Loucy (cell line): ENCODE results near the gene TAF4B.
"Not testable (repeated sequence)": the region's sequence is repeated elsewhere in the genome, so short reads cannot be mapped to it uniquely, and the experiment has no call there.

Experiments used
- H2AFZ ChIP-seq: fragments of 200-600 bp; sonication (generic); 2 replicates; pipeline ENCODE4 v1.6.0; 2016; ENCODE audit warnings: antibody characterized with exemption, mild to moderate bottlenecking, low read length, moderate library complexity
- H3F3A ChIP-seq: fragments of 200-600 bp; 2 replicates; pipeline ENCODE4 v1.6.0; 2016; ENCODE audit warnings: antibody characterized with exemption, low read depth, mild to moderate bottlenecking
- H3K27me3 ChIP-seq: fragments of 200-600 bp; sonication (generic); 2 replicates; pipeline ENCODE4 v1.6.1; 2014; ENCODE audit warnings: low read length, mild to moderate bottlenecking; ENCODE audit not compliant: insufficient read depth, poor library complexity, severe bottlenecking
- H3K36me3 ChIP-seq: fragments of 200-600 bp; sonication (generic); 2 replicates; pipeline ENCODE4 v1.6.1; 2016; ENCODE audit warnings: low read length; ENCODE audit not compliant: insufficient read depth
- H3K4me1 ChIP-seq: fragments of 200-600 bp; sonication (generic); 2 replicates; pipeline ENCODE4 v1.5.1; 2014; ENCODE audit warnings: low read length, mild to moderate bottlenecking; ENCODE audit not compliant: insufficient read depth, poor library complexity, severe bottlenecking
- H3K4me2 ChIP-seq: fragments of 200-600 bp; sonication (generic); 2 replicates; pipeline ENCODE4 v1.6.0; 2014; ENCODE audit warnings: antibody characterized with exemption, low read length, low read depth, mild to moderate bottlenecking; ENCODE audit not compliant: poor library complexity, severe bottlenecking
- H3K4me3 ChIP-seq: fragments of 200-600 bp; sonication (generic); 2 replicates; pipeline ENCODE4 v1.5.1; 2014; ENCODE audit warnings: low read length, mild to moderate bottlenecking, mixed read lengths; ENCODE audit not compliant: poor library complexity, severe bottlenecking
- H3K79me2 ChIP-seq: fragments of 200-600 bp; sonication (generic); 2 replicates; pipeline ENCODE4 v1.6.1; 2014; ENCODE audit warnings: low read length; ENCODE audit not compliant: insufficient read depth
- H3K9ac ChIP-seq: fragments of 200-600 bp; sonication (generic); 2 replicates; pipeline ENCODE4 v1.6.0; 2014; ENCODE audit warnings: mild to moderate bottlenecking, low read depth, low read length, moderate library complexity; ENCODE audit not compliant: poor library complexity, severe bottlenecking
- H3K9me2 ChIP-seq: fragments of 200-600 bp; sonication (generic); replicated peaks from 2 replicates; pipeline ENCODE4 v1.6.1; 2016; ENCODE audit warnings: low read depth, low read length, mixed read lengths
- H3K9me3 ChIP-seq: fragments of 200-600 bp; sonication (generic); 2 replicates; pipeline ENCODE4 v1.6.1; 2014; ENCODE audit warnings: mild to moderate bottlenecking, antibody characterized with exemption, low read length, low read depth; ENCODE audit not compliant: insufficient read depth
- H4K20me1 ChIP-seq: fragments of 200-600 bp; sonication (generic); 2 replicates; pipeline ENCODE4 v1.6.0; 2014; ENCODE audit warnings: antibody characterized with exemption, low read length, mild to moderate bottlenecking; ENCODE audit not compliant: insufficient read depth, poor library complexity, severe bottlenecking
- EZH2phosphoT487 ChIP-seq: fragments of 200-600 bp; IDR thresholded peaks from 2 replicates; pipeline ENCODE4 v1.6.1; 2018; ENCODE audit warnings: antibody characterized with exemption, mild to moderate bottlenecking, moderate library complexity, borderline replicate concordance
- TF ChIP-seq, protein P1 (sequence below): fragments of 200-600 bp; sonication (generic); conservative IDR thresholded peaks from 2 replicates; pipeline ENCODE4 v1.5.1; 2014; ENCODE audit warnings: mild to moderate bottlenecking, antibody characterized with exemption, low read length

The TAF4B gene

DNA sequence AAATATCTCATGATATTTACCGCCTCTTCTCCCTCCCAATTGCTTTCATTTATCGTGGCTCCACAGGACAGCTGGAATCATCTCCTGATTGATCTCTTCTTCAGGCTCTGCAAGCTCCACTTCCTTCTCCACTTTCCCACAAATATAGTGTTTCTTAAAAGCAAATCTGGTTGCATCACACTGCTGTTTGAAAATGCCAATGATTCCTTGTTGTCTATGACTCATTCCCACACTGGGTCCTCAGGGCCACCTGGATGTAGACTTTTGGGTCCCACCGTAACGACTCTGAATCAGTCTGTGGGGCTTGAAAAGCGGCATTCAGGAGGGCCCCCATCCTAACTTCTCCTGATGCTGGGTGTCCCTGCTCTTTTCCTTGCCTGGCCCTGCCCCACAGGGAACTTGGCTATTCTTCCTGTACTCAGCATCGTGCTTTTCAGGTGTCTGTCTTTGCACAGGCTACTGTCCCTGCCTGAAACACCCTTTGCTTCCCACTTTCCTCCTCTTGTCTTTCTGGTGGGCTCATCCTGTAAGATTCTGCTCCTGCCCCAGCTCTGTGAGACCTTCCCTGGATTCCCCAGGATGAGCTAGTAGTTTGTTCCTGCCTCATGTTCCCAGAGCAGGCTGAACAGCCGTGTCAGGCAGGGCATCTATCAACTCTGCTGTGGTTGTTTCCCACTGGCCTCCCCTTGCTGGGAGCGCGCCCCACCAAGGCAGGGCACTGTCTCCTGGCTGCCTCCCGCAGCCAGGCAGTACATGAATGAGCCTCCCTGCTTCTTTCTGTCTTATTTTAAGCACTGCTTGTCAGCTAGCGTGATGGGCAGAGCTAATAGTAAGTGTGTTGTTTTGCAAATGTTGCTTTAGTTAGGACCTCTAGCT, 210.2 kb downstream of the TAF4B start:
- Histone ChIP-seq H3K27me3 (no peaks in the 10 kb centered on the region), H3K36me3 (no peaks in the 10 kb centered on the region), H3K79me2 (no peaks in the 10 kb centered on the region), H2AFZ (no peak overlapping the region), H4K20me1 (no peaks in the 10 kb centered on the region), H3F3A (no peaks in the 10 kb centered on the region), H3K4me1 (no peaks in the 10 kb centered on the region), H3K9me2 (no peaks in the 10 kb centered on the region), H3K9ac (no peak overlapping the region), H3K9me3 (no peaks in the 10 kb centered on the region), H3K4me3 (no peak overlapping the region), H3K4me2 (no peak overlapping the region)
- TF ChIP-seq, protein P1, sequence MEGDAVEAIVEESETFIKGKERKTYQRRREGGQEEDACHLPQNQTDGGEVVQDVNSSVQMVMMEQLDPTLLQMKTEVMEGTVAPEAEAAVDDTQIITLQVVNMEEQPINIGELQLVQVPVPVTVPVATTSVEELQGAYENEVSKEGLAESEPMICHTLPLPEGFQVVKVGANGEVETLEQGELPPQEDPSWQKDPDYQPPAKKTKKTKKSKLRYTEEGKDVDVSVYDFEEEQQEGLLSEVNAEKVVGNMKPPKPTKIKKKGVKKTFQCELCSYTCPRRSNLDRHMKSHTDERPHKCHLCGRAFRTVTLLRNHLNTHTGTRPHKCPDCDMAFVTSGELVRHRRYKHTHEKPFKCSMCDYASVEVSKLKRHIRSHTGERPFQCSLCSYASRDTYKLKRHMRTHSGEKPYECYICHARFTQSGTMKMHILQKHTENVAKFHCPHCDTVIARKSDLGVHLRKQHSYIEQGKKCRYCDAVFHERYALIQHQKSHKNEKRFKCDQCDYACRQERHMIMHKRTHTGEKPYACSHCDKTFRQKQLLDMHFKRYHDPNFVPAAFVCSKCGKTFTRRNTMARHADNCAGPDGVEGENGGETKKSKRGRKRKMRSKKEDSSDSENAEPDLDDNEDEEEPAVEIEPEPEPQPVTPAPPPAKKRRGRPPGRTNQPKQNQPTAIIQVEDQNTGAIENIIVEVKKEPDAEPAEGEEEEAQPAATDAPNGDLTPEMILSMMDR, result no peak
- TF ChIP-seq EZH2phosphoT487, result no peak

GRCh38 chr18:26437634-26438033, 211.4 kb downstream of the TAF4B start:
- not testable (repeated sequence) for H4K20me1 ChIP-seq, H3K4me1 ChIP-seq, H3K9ac ChIP-seq, H3K4me3 ChIP-seq, H3K79me2 ChIP-seq, H3K9me2 ChIP-seq, H3F3A ChIP-seq, H3K27me3 ChIP-seq, H2AFZ ChIP-seq, H3K9me3 ChIP-seq, H3K36me3 ChIP-seq, H3K4me2 ChIP-seq

DNA sequence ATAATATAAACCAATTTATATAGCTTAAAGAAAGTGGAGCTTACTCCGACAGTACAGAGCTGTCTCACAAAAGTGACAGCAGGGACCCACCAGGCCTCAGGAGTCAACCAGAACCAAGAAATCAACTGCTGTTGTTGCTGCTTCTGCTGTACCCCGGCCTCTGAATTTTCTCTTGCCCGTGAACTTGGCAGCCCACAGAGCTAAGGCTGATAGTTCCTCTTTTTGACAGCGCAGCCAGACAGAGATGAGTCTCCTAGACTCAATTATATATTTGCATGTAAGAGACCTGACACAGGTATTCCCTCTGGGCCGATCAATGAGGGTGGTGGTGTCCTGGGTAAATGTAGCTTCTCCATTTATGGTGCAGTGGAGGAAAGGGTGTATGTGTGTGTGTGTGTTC, 212.7 kb downstream of the TAF4B start:
- H3K9me3 ChIP-seq, result no peaks in the 10 kb centered on the region
- no peaks in the 10 kb centered on the region for H3K79me2 ChIP-seq
- no peaks in the 10 kb centered on the region for H4K20me1 ChIP-seq
- no peaks in the 10 kb centered on the region for H3K36me3 ChIP-seq
- H3K9ac ChIP-seq, result no peak overlapping the region
- H3K4me3 ChIP-seq, result no peak overlapping the region
- TF ChIP-seq EZH2phosphoT487, result no peak
- TF ChIP-seq, protein P1, result no peak
- no peaks in the 10 kb centered on the region for H3K4me1 ChIP-seq
- no peaks in the 10 kb centered on the region for H3K27me3 ChIP-seq
- H2AFZ ChIP-seq, result no peak overlapping the region
- H3K9me2 ChIP-seq, result no peaks in the 10 kb centered on the region
- no peak overlapping the region for H3K4me2 ChIP-seq
- no peaks in the 10 kb centered on the region for H3F3A ChIP-seq

DNA sequence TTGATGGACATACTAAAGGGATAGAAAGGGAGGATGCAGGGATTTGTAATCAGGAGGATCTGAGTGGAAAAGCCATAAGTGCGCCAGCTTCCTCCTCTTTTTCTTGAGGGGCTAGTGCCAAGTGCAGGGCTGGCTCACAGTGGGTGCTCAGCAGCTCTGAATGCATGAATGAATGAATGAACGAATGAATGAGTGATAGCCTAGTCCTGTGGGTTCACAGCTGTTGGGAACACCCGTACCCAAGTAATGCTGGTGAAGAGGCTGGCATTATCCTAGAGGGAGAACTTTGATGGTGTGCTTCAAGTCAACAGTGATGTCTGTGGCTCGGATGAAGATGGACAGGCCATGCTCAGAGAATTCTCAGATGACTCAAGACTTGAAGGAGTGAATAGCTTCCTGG, 213.3 kb downstream of the TAF4B start:
- H2AFZ ChIP-seq, result no peak overlapping the region
- H3K27me3 ChIP-seq, result no peaks in the 10 kb centered on the region
- no peak overlapping the region for H3K4me3 ChIP-seq
- H3F3A ChIP-seq, result no peaks in the 10 kb centered on the region
- no peaks in the 10 kb centered on the region for H3K36me3 ChIP-seq
- no peaks in the 10 kb centered on the region for H4K20me1 ChIP-seq
- H3K4me1 ChIP-seq, result no peaks in the 10 kb centered on the region
- H3K9me3 ChIP-seq, result no peaks in the 10 kb centered on the region
- H3K79me2 ChIP-seq, result no peaks in the 10 kb centered on the region
- H3K9ac ChIP-seq, result no peak overlapping the region
- TF ChIP-seq EZH2phosphoT487, result no peak
- TF ChIP-seq, protein P1, result no peak
- no peak overlapping the region for H3K4me2 ChIP-seq
- H3K9me2 ChIP-seq, result no peaks in the 10 kb centered on the region
